ENCODE results near the gene CPT1C.

The CPT1C gene

DNA sequence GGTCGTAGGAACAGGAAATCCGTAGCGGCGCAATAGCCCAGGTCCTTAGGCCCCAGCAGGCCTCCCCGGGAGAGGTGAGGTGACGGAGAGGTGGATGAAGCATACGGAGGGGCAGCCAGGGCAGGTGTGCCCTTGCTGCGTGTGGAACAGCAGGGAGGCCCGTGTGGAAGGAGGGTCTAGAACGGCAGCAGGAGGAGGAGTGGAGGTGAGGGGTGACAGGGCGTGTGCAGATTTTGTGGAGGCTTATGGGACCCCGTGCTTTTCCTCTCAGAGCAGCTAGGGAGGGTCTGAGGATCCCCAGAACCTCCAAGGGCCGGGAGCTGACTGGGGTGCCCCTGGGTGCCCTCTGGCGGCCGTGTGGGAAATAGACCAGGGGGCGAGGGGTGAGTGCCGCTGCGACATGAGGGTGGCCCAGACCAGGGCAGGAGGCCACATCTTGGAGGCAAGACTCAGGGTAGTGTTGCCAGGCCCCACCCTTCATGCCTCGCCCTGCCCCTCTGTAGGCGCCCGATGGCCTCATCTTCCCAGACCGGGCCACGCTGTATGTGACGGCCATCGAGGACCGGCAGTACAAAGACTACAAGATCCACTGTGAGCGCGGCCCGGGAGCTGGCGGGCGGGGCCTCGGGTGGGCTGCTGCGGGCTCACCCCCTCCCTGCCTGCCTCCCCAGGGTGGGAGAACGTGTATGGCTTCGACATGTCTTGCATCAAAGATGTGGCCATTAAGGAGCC, 6.5 kb upstream of the CPT1C start:
- DNase-seq: no peak

DNA sequence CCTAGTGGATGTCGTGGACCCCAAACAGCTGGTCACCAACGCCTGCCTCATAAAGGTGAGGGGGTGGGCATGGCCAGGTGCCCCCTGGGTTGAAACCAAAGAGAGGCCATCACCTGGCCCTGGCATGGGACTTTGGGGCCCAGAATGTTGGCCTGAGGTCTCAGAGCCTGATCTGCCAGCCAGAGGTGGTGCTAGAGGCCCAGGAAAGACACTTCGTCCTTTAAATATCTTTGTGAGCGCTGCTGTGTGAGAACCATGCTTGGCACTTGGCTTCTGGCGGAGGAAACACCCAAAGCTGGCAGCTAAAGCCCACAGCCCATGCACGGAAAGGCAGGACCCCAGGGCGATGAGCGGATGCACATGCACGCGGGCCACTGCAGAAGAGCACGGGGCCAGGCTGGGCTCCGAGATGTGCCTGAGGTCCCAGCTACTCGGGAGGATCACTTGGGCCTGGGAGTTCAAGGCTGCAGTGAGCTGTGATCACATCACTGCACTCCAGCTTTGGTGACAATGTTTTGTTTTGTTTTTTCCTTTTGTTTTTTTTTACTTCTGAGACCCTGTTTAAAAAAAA, 5.8 kb upstream of the CPT1C start:
- no peak for DNase-seq

DNA sequence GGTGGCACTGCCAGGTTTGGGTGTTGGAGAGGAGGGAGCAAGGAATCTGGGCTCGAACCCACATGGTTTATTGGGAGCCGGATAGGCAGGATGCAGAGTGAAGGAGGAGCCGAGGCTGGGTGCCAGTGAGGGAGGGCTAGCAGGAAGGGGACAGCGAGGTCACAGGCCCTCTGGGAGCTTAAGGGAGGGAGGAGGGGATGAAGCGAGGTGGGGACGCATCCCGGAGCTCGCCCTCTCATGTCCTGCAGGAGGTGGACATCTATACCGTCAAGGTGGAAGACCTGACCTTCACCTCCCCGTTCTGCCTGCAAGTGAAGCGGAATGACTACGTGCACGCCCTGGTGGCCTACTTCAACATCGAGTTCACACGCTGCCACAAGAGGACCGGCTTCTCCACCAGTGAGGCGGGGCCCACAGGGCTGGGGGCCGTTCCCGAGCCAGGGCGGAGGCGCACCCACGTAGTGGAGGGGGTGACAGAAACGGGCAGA, 5.0 kb upstream of the CPT1C start:
- DNase-seq: no peak

DNA sequence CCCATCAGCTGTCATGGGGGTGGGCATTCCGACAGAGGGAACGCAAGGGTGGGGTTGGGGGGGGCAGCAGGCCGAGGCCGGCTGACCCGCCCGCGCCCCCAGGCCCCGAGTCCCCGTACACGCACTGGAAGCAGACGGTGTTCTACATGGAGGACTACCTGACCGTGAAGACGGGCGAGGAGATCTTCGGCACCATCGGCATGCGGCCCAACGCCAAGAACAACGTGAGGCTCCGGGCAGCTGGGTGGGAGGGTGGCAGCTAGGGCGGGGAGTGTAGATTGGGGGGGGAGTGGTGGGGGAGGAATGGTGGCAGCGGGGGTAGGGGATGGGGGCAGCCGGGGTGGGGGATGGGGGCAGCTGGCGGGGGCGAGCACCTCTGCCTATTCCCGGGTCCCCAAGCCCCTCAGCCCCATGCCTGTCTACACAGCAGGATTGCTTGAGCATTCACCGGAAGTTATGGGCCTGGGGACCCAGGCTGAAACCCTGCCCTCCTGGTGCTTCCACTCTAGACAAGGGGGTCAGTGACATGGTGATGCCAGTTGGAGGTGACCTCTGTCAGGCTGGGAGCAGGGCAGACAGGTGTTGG, 4.3 kb upstream of the CPT1C start:
- DNase-seq: no peak

DNA sequence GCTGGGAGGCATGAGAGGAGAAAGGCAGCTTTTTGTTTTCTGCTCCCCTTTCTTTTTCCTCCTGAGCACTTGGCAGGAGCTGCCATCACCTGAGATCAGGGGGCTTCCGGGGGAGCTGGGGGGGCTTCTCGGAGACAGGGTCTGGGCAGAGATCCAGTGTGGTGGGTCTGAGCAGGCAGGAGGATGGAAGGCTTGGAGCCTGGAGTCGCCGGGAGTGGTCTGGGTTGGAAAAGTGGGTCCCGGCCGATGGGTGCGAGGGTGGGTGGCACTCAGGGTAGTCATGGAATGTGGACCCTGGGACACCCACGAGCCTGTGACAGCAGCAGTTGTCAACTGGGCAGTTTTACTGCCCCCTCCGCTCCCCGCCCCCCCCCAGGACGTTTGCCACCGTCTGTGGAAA, 3.8 kb upstream of the CPT1C start:
- no peak for DNase-seq

DNA sequence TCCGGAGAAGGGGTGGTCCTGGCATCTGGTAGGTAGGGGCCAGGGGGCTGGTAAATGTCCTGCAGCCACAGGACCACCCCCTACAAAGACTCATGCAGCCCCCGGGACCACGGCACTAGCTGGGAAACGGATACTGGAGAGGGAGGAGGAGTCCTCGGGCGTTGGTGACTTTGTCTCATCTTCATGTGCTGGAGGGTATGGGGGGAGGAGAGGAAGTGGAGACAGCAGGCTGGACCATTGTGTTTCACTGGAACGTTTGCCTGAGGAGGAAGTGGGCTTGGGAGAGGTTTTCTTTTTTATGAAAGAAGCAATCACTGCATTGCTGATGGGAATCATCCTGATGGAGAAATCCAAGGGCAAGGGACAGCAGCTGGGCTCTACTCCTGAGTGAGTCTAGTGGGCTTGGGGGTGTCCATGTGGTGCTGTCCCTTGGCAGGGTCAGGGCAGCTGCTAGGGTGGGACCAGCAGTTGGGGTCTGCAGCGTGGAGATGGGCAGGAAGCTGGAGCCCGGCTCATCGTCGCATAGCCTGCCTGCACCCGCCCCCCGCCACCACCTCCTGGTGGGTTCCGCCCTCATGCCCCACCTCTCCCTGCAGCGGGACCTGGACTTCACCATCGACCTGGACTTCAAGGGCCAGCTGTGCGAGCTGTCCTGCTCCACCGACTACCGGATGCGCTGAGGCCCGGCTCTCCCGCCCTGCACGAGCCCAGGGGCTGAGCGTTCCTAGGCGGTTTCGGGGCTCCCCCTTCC, 3.2 kb upstream of the CPT1C start:
- no peak for DNase-seq

DNA sequence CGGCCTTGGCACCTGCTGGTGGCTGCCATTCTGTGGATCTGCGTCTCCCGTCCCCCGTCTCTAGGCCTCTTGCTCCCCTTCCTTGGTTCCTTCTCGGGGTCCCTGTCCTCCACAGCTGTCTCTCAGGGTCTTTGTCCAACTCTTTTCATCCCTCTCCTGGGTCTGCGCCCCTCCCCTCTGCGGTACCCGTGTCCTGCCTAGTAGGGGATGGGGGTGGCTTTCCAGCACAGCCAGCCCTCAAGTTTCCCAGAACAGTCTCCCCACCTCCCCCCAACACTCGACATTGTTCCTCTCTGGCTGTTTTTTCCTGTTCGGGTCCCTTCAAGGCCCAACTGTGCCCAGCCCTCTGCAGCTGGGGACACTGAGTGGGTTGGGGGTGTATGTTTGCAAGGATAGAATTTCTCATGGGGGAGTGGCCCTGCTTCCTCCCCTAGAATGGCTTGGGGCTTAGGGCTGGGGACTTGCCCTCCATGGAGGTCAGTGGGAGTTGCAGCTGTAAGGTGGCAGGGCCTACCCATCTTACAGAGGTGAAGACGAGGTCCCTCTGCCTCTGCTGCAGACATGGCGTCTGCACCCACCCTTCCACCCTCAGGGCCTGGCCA, 2.3 kb upstream of the CPT1C start:
- DNase-seq: no peak

DNA sequence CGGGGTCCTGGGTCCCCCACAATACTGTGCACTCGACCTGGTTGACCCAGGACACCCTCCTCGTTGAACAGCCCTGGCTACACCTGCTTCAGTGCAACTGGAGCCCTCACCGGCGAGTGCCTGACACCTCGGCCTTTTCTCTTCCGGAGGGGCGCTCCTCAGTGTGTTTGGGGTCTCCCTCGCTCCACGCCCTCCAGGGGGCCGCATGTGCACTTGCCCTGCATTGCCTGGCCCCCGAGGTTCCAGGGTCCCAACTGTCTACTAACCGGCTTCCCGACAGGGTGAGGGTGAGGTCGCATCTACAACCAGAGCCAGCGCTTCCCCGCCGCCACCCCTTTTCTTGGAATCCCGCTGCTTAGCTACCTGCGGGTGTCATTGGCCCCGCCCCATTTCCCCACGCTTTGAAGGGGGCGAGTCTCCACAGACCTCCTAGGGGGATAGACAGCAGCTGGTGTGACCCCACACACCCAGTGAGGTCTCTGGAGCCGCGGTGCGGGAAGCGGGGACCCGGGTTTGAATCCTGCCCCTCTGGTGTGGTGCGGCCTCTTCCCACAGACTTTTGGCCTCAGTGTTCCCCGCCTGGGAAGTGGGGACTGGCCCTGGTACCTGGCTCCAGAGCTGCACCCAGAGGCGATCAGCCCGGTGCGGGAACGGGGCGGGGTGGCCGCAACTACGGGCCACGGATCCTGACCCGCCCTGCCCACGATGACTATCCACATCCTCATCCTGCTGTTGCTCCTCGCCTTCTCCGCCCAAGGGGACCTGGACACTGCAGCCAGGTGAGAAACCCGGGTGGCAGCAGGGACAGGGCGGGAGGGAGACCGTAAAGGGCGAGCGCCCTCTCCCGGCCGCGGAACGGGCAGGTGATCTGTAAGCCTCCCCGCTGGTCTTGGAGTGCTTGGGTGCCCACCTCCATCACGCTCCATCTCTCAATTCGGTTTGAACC, 1.5 kb upstream of the CPT1C start, which contains the start of gene ADM5:
Gene ADM5 (plus strand): TSS at position 462 of the 946 bp plus-strand sequence. CDS start 244 bp downstream, at position 706.
- DNase-seq: no peak

DNA sequence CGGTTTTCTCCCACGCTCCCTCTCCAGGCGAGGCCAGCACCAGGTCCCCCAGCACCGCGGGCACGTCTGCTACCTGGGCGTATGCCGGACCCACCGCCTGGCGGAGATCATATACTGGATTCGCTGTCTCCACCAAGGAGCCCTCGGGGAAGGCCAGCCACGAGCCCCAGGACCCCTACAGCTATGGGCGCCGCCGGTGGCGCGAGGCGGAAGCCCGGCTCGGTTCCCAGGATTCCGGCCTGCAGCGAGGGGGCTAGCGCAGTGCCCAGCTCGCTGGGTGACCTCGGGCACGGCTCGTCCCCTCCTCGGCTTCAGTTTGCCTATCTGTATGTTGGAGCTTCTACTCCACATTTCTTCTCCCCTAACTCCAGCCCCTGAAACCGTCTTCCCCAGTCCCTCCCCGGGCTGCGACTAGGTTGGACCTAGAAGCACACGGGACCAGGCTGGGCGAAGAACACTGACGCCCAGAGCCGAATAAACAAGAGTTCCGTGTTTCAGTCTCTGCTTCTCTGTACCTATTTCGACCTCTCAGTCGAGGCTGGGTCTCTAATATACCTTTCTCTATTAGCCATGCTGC, 749 bp upstream of the CPT1C start:
- DNase-seq: no peak

DNA sequence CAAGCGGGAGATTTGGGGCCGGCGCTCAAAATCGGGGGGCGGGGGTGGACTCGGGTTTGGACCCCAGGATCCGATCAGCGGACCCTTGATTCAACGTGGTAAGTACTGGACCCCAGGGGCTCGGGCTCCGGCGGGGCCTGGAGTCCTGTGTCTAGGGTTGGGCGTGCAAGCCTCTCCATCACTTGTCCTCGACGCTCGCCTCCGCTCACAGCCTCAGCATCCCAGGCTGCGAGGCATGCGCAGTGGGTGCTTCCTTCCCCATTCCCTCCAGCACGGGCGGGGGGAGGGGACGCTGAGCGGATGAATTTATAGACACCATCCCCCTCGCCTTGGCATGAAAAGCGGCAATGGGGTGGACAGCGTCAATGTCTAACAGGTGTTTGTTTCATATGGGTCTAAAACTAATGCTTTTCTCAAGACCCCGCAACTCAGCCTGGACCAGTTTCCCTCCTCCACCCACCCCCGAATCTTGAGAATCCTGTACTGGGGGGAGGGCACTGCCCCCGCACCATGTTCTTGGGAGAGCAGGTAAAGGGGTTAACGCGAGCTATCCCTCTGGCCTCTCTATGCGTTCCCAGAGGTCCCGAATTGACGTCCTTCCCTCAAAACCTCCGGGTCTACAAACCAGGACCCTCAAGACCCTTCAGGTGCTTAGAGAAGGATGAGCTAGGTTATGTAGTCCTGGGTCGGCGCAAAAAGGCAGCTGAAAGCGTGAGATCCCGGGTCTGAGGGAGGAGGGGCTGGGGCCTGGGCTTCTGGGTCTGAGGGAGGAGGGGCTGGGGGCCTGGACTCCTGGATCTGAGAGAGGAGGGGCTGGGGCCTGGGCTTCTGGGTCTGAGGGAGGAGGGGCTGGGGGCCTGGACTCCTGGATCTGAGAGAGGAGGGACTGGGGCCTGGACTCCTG, 579 bp downstream of the CPT1C start:
- DNase-seq: no peak

DNA sequence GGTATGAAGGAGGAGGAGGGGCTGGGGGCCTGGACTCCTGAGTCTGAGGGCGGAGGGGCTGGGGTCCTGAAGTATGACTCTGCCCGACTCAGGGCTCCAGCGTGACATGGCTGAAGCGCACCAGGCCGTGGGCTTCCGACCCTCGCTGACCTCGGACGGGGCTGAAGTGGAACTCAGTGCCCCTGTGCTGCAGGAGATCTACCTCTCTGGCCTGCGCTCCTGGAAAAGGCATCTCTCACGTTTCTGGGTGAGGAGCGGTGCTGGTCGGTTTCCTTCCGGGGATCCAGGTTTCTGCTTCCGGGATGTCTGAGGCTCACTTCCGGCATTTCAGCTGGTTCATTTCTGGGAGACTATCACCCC, 1.2 kb downstream of the CPT1C start:
- no peak for DNase-seq

DNA sequence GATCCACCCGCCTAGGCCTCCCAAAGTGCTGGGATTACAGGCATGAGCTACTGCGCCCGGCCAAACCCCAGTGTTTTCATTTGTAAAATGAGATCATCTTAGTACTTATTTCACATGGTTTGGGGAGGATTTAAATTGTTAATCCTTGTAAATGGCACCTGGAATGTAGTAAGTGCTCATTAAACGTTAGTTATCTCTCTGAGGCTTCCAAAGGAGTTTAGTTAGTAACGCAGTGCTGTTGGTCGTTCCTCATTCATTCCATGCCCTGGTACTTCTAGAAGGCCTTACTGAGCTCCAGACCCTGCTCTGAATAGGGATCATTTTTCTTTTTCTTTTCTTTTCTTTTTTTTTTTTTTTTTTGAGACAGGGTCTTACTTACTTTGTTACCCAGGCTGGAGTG, 5.2 kb downstream of the CPT1C start:
- DNase-seq: no peak

DNA sequence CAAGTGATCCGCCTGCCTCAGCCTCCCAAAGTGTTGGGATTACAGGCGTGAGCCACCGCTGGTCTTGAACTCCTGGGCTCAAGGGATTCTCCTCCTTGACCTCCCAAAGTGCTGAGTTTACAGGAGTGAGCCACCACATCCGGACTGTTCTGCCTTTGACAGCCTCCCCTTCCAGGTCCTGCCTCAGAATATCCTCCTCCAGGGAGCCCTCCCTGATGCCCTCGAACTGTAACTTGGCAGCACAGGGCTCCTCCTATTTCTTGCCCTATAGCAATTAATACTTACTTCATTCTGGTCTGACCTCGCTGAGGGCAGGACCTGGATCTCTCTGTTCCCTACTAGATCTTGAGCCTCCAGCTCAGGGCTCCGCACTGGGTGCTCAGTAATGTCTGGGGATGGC, 5.9 kb downstream of the CPT1C start:
- DNase-seq: no peak

DNA sequence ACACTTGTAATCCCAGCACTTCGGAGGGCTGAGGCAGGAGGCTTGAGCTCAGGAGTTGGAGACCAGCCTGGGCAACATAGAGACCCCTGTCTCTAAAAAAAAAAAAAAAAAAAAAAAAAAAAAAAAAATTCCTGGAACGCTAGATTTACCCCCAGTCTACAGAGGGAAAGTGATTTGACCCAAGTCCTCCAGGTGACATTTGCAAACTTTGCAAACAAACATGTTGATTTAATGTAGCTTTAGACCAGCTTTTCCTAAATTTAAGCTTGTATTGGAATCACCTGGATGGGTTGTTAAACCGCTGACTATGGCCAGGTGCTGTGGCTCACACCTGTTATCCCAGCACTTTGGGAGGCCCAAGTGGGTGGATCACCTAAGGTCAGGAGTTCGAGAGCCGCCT, 8.4 kb downstream of the CPT1C start:
- DNase-seq: no peak

DNA sequence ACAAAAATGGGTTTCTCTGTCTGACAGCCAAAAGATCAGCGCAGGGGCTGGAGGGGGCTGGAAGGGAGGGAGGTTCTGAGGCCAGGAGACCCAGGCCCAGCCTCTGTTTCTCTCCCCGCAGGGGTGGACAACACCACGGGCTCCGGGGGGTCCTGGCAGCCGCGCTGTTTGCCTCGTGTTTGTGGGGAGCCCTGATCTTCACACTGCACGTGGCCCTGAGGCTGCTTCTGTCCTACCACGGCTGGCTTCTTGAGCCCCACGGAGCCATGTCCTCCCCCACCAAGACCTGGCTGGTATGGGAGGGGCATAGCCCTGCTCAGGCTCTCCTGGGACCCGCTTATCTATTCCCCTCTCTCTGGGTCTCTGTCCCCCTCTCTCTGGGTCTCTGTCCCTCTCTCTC, 9.6 kb downstream of the CPT1C start:
- no peak for DNase-seq

DNA sequence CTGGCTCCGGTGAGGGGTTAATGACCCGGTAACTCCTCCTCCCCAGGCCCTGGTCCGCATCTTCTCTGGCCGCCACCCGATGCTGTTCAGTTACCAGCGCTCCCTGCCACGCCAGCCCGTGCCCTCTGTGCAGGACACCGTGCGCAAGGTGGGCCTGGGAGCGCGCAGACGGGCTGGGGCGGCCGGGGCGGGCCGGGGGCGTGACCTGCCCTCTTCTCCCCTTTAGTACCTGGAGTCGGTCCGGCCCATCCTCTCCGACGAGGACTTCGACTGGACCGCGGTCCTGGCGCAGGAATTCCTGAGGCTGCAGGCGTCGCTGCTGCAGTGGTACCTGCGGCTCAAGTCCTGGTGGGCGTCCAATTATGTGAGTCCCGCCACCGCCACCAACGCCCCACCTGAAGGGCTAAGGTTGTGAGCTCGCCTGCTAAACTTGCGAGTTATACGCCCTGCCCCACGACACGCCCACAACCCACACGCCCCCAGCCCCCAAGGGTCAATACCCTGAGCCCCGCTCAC, 10.4 kb downstream of the CPT1C start:
- no peak for DNase-seq

DNA sequence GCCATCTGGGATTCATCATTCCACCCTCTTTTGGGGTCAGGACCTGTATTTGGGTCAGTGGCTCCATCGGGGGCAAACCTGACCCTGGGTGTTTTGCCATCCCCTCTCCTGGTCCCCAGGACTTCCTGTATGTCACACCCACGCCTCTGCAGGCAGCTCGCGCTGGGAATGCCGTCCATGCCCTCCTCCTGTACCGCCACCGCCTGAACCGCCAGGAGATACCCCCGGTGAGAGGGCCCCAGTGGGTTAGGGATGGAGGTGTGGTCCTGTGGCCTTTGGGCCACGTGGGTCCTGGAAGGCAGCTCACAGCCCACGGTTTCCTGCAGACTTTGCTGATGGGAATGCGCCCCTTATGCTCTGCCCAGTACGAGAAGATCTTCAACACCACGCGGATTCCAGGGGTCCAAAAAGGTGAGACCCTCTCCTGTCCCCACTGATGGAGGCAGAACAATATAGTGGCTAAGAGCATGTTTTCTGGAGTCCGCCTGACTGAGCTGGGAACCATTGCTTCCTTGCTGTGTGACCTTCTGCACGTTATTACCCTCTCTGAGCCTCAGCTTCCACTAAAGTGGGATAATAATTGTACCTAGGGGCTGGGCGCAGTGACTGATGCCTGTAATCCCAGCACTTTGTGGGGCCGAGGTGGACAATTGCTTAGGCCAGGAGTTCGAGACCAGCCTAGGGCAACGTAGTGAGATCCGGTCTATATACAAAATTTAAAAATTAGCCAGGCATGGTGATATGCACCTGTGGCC, 14.1 kb downstream of the CPT1C start:
- no peak for DNase-seq

DNA sequence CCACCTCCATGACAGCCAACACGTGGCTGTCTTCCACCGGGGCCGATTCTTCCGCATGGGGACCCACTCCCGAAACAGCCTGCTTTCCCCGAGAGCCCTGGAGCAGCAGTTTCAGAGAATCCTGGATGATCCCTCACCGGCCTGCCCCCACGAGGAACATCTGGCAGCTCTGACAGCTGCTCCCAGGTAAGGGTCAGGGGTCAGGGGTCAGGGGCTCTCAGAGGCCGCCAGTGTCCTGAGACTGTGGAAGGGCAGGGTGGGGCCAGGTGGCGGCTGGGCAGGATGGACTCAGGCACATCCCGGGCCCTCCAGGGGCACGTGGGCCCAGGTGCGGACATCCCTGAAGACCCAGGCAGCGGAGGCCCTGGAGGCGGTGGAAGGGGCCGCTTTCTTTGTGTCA, 15.0 kb downstream of the CPT1C start:
- no peak for DNase-seq

DNA sequence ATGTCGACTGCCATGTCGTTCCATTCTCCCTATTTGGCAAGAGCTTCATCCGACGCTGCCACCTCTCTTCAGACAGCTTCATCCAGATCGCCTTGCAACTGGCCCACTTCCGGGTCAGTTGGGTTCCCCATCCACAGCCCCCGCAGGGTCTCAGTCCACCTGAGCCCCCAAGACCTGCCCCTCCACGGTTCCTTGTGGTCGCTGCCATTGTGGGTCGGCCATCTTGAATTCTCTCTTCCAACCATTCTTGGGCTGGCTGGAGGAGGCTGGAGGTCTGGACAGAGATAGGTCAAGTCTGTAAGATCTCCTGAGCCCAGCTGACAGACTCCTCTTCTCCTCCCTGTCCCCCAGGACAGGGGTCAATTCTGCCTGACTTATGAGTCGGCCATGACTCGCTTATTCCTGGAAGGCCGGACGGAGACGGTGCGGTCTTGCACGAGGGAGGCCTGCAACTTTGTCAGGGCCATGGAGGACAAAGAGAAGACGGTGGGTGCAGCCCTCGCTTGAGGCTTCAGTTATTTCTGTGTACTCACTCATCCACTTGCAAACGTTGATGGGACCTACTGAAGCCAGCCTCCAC, 19.5 kb downstream of the CPT1C start:
- no peak for DNase-seq

Data from GOT3 (cell line).